NCI-H187 (cell line): ENCODE results near the gene CD24.
"Not testable (repeated sequence)": the region's sequence is repeated elsewhere in the genome, so short reads cannot be mapped to it uniquely, and the experiment has no call there.

Source experiments
- DNase-seq, 2 experiments: peaks; one replicate each; lab custom pipeline; 2025; lab: John Stamatoyannopoulos, UW

The CD24 gene, protein sequence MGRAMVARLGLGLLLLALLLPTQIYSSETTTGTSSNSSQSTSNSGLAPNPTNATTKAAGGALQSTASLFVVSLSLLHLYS

DNA sequence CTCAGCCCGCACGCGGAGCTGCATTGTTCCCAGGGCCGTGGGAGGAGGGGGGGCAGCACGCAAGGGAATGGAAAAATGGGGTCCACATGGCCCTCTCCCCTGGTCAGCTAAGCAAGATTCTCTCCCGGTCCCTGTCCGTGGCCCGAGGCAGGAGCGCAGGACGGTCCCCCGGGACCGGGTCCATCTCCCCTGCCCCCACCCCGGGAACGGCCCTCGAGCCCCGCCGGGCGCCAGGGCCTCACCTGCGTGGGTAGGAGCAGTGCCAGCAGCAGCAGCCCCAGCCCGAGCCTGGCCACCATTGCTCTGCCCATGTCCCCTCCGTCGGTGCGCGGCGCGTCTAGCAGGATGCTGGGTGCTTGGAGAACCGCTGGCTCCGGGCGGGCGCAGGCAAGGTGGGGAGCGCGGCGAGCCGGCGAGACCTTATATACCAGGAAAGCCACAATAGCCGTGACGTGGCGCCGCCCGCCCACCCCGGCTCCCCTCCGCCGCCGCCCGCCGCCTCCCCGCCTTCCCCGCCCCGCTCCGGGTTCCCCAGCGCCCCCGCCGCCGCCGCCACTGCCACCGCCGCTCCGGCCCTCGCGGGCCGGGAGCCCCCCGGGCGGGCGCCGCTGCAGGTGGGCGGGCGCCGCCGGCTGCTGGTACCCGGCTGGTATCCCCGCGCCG lies at the start of gene CD24:
Gene CD24 (minus strand): TSS at position 394 of the 663 bp plus-strand sequence. CDS start 83 bp downstream, at position 311.
- DNase-seq = peak; percentile 46 to 61

DNA sequence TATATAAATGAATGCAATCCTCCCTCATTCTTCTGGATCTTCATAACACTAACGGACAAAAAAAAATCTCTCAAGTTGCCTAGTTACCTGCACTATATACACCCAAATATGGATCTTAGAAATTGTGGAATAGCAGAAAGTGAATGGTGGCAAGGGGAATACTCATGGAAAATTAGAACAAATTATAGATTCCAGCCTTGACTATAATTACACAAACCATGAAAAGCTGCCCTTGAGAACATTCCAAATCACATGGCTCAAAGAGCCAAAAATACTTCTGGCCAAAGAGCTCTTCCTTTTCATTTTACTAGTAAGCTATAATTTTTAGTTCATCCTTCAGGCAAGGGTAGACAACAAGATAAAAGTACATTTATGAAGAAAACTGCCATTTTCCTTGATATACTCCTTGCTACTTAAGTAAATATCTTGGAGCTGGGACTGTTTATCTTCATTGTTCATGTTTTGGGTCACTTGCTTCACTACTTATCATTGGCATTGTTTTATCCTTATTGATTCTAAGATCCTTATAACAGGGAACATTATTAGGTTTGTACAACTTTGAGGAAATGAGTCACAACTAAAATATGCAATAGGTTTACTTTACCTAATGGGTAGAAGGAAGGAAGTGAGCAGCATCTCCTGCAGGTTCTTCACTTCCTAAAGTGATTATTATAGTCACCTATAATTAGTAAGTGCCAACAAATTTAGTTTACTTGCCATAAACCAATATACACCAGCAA lies 47.1 kb upstream of the CD24 start:
- DNase-seq = no peak

DNA sequence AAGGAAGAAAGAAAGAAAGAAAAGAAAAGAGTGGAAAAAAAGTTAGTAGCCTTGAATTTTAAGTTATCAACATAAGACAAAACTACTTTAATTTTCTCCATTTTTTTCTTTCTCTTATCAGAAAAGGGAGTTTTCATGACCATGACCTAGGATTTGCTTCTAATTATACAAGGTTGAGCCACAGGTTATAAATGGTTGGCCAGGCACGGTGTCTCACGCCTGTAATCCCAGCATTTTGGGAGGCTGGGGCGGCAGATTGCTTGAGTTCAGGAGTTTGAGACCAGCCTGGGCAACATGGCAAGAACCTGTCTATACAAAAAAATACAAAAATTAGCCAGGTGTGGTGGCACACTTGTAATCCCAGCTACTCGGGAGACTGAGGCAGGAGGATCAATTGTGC lies 45.7 kb upstream of the CD24 start:
- DNase-seq = no peak

DNA sequence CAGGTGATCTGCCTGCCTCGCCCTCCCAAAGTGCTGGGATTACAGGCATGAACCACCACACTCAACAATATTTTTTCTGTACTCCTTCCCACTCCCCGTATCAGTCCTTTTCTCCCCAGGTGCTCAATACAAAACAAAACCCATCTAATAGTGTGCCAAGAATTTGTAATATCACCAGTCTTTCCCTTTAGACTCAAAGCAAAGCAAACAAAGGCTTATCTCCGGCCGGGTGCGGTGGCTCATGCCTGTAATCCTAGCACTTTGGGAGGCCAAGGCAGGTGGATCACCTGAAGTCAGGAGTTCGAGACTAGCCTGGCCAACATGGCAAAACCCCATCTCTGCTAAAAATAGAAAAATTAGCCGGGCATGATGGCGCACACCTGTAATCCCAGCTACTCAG lies 45.1 kb upstream of the CD24 start:
- DNase-seq = not testable (repeated sequence)

DNA sequence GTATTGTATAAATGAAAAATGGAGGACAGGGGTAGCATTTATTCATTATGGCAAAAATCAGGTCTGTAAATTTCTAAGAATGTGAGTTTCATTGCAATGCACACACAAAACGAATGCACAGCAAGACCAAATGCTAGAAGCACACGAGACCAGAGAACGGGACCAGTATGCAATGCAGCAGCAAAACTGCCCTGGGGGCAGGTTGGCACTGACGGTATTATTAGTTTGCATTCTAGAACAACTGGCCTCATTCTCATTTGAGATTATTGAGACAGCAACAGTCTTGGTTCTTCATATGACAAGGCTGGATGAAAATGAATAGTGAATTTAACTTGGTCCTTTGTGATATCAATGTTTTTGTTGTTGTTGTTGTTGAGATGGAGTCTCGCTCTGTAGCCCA lies 44.5 kb upstream of the CD24 start:
- no peak for DNase-seq

DNA sequence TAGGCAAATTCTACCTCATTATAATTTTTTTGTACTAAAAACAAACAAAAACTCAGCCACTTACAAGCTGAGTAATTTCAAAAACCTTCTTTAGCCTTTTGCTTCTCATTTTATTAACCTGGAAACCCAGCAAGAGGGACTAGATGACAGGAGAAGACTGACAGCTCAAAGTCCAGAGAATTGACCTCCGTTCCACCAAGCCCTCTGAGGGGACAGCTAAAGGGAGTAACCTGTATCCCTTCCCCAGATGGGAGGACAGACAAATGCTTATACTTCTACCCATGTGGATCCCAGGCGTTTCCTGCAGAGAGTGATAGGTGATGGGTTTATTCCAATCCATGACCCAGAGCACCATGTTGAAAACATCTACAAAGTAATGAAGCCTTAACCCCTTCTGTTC lies 35.0 kb upstream of the CD24 start:
- no peak for DNase-seq

DNA sequence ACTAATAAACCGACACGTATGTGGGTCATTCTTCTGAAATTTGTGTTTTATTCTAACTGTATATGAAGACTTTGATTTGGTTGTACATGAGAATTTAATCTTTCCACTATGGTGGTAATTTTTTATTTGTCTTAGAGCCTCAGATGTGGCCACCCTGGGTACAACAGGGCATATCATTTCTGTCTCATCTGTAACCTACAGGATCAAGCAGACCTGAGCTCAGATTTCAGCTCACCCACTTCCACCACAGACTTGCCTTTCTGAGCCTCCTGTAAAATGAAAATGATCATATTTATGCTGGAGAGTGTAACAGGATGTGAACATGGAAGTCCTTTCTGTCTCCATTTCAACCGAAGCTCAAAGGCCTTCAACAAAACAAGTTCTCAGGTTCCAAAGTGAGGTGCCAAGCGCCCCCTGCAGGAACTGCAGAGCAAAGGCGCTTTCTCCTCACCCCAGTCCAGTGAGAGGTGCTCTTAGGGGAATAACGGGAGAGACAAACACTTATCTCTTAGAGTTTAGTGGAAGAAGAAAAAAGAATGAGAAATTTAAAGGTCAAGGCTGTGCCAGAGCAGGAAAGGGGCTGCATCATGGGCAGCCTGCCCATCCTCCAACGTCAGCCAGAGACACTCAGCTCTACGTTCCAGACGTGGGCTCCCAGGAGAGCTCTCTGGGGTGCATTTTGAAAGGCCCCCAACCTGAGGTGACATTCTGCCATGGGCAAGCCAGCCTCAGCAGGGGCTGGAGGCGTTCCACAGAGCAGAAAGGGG lies 23.0 kb upstream of the CD24 start:
- peak in 1 of 2 experiments; percentile 11 for DNase-seq

DNA sequence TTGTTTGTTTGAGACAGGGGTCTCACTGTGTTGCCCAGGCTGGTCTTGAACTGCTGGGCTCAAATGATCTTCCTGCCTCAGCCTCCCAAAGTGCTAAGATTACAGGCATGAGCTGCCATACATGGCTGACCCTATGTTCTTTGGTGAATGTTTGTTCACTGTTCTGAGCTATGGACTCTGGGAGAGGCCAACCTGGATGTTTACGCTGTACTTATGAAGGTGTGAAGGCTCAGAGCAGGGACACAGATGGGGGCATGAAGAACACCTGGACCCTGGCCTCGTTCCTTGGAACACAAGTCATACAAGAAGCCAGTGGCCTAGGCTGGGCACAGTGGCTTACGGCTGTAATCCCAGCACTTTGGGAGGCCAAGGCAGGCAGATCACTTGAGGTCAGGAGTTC lies 21.1 kb upstream of the CD24 start:
- DNase-seq = no peak

DNA sequence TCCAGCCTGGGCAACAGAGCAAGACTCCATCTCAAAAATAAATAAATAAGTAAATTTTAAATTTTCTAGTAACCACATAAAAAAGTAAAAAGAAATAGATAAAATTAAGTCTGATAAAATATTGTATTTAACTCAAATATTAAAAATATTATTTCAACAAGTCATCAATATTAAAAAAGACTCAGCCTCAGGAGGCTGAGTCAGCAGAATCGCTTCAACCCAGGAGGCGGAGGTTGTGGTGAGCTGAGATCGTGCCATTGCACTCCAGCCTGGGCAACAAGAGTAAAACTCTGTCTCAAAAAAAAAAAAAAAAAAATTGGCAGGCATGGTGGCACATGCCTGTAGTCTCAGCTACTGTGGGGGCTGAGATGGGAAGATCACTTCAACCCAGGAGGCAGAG lies 15.2 kb upstream of the CD24 start:
- not testable (repeated sequence) for DNase-seq

DNA sequence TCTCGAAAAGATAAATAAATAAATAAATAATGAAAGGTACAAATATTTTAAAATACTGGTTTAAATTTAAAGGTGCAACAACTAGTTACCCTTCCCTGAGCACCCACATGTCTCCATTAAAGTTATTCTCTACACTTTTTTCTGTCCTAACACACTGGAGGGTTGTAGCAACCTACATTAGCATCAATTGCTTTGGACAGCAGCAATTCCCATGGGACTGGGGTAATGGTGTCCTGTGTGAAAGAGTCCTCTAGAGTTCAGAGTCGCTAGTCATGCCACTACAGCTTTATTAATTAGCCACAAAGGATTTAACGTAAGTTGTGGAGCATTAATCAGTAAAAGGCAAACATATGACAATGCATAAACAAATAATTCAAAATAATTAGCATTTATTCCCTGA lies 14.1 kb upstream of the CD24 start:
- DNase-seq = no peak

DNA sequence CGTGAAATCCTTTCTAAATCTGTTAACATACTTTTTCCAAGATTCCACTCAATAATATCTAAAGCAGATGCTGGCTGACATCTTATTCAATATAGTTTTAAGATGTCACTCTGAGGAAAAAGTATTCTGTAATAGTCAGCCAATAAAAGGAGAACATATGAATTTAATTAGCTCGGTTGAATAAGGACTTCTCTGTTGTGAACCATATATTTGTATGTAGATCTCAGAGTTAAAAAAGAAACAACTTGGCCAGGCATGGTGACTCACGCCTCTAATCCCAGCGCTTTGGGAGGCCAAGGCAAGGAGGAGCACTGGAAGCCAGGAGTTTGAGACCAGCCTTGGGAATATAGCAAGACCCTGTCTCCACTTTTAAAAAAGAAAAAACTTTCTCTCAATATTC lies 7.4 kb upstream of the CD24 start:
- no peak for DNase-seq

DNA sequence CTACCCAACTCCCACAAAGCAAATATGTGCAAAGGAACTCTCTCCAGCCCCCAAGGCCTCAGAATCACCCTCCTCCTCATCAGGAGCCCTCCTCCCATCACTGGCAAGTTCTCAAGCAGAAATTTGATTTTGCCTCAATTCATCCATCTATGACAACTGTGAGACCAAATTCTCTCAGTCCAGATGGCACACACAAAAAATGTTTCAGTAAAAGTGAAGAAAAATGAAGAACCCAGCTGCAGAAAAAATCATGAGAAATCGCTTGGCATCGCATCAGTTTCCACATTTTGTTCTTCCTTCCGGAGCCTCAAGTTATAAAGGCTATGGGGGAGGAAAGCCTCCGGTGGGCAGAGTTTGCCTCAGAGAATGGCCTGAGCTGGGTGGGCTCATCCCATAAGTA lies 6.4 kb upstream of the CD24 start:
- no peak for DNase-seq

DNA sequence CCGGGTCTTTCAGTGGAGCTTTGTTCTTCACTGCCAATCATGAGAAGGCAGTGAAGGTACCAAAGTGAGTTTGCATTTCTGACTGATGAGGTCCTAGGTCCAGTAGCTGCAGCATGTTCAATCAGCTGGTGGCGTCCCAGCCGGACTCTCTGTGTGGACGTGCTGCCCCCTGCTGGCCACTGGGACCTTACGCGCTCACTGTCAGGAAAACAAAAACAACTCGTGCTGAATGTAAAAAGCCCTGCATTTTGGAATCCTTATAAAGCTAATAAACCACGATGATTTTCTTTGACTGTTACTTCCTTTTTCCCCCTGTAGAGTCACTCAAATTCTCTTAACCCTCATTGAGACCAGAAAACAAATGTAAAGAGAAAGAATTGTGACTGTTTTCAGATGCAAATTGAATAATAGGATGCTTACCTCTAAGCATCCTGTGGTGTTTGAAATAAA lies 4.9 kb upstream of the CD24 start:
- peak; percentile 56 to 78 for DNase-seq

DNA sequence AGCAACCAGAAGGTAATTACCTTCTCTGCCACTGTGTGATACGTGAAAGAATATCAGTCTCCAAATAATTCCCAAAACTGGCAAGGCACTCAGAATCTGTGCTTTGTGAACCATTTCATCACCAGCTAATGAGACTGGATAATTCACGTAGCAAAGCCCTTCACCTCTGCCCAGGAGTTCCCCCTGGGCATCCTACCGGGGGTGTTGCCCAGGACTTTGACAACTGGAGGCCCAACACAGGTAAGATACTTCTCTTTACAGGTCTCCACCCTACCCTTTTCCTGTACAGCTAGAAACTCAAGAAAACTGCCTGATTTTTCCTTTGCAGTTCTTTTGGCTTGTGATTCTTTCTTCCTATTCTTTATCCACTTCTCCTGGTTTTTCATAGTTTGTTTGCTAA lies 2.7 kb upstream of the CD24 start:
- no peak for DNase-seq

DNA sequence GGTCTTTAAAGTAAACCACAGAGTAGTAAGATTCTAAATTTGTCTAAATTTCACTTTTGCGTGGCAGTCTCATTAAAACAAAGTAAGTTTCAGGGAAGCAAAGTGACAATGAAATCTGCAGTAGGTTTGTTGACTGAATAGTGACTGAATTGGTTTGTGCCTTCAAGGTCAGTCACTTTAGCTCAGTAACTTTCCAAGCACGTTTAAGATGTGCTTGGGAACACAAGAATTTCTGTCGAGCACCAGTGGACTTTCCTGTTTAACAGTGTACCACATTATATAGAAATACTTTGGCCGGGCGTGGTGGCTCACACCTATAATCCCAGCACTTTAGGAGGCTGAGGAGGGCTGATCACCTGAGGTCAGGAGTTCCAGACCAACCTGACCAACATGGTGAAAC lies 1.7 kb upstream of the CD24 start:
- DNase-seq = no peak

DNA sequence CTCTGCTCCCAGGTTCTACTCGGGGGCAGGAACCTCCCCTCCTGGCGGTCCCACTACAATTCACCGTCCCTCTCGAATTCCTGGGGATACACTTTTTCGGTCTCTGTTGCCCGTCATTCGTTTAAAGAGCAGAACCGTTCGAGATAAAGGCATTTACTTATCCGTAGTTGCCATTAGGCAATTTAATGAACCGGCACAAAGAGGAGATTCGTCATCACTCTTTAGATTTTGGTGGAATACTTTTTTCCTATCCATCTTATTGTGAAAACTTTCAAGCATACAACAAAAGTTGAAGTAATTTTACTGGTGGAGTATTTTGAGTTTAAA lies 1.2 kb upstream of the CD24 start:
- DNase-seq = no peak

DNA sequence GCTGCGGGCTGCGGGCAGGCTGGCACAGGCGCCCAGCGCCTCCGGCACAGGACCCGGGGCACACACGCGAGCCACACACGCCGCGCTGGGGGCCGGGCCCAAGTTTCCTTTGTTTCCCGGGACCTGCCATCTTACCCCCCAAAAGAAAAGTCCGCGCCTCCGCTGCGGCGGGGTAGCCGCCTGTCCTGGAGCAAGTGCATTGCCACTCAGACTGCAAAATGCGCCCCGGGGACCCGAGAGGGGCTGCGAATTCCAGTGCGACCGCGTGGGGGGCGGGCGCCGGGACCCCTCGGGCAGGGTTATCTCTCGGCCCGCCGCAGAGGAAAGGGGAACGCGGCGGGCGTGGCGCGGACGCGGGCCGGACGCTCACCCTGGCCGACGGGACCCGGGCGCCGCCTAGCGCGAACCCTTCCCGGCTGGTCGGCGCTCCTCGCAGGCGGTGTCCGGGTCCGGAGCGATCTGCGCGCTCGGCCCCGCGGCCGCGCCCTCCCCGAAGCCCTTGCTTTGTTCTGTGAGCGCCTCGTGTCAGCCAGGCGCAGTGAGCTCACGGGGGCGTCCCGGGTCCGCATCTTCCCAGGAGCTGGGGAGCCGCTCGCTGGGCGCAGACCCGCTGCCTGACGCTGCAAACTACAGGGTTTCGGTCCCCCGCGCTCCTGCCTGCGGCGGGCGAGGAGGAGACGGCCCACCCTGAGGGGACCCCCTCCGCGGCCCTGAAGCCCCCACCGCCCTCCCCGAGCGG lies 639 bp upstream of the CD24 start:
- peak; percentile 24 to 58 for DNase-seq

DNA sequence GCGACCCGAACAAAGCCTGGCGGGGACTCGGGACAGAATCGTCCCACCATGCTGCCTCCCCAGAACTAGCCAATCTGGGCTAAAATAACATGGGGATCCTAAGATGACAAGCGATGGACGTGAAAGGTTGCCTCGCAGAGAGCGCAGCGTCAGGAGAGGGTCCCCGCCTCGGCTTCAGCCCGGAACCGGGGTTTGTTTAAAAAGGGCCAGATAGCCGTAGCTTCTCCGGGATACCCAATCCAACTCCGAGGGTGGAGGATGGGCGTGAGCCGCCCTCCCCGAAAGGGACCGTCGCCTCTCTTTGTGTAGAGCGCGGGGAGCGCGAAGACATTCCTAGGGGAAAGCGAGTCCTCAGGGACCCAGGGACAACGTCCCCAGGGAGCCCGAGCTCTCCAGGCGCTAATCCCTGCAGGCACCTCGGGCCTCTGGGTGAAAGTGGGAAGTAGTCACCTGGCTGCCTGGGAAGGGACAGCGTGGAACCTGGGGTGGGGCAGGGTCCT lies 643 bp downstream of the CD24 start:
- peak in 1 of 2 experiments; percentile 46 for DNase-seq

DNA sequence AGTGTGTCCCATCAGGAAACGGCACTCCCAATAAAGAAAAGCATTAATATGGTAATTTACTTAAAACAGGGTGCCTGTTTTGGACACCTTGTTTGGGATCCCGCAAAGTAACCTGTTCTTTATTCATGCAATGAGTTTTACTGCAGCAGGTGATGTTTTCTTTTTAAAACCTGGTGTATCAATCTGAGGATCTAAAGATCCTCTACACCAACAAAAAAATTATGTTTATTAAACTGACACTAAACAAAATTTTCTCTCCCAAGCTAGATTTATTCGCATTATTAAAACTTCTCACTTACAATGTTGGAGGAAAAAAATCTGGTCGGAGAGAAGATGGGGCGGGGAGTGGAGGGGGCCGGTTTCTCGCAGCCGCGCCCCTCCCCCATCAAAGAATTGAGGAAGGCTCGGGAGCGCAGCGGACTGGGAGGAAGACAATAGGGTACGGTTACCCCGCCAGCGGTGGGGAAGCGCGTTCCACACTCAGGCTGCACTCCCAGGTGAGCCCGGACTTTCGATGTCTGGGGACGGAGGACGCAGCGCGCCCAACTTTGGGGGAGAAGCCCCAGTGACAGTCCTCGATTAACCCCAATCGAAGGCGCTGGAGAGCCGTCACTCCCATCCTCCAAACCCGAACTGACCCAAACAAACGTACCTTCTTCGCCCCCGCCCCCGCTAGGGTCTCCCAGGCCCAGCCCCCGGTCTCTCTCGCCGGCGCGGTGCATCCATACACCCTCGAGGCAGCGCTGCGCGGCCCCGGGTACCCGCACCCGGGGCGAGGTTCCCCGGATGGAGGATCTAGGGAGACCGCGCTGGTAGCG lies 1.3 kb downstream of the CD24 start:
- peak; percentile 22 to 40 for DNase-seq

DNA sequence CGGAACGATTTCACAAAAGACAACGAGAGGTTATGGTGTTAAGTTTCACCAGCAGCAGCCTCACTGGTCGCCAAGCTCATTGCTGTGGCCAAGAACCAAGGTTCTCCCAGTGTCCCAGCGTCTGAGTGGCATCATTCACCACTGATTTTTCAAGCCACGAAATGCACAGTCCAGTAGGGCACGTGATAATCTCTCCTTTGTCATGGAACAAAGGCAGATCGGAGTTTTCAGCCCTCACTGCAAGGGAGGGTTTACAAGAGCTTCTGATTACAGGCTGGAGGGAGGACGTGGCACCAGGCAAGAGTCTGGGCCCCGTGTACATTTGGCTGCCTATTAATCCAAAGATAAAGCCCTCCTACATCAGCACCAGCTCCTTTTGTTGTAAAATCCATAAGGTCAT lies 2.0 kb downstream of the CD24 start:
- DNase-seq = peak; percentile 32 to 46

DNA sequence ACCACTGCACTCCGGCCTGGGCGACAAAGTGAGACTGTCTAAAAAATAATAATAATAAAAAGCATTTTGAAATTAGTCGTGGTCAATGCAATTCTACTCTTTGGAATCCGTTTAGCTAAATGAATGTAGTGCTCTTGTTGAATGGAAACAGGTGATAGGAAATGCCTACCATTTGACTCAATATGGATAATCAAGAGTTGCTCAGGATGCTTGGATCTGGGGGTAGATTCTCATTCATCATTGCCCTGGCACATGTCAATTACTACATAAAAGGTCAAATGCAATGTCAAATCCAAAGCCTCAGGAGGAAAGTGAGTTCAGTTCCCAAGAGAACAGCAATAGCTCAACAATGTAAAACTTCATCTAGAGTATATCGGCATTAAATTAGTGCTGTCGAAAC lies 3.8 kb downstream of the CD24 start:
- not testable (repeated sequence) for DNase-seq
